Choroid plexus epithelial cell (primary cell): ENCODE data around the gene PRDX5.

Source experiments
- DNase-seq: peaks from one replicate; pipeline ENCODE4 v3.0.0-alpha.2; 2010; ENCODE audit warnings: low read depth
- H3K4me3 ChIP-seq: 2 replicates; pipeline ENCODE4 v1.5.1; 2011; ENCODE audit warnings: low read depth, mild to moderate bottlenecking, control low read depth, low read length, moderate library complexity
- TF ChIP-seq, protein P1 (sequence below): conservative IDR thresholded peaks from 2 replicates; pipeline ENCODE4 v1.5.1; 2011; ENCODE audit warnings: low read depth, mild to moderate bottlenecking, control low read depth, inconsistent platforms, low read length, moderate library complexity

PRDX5 gene

DNA sequence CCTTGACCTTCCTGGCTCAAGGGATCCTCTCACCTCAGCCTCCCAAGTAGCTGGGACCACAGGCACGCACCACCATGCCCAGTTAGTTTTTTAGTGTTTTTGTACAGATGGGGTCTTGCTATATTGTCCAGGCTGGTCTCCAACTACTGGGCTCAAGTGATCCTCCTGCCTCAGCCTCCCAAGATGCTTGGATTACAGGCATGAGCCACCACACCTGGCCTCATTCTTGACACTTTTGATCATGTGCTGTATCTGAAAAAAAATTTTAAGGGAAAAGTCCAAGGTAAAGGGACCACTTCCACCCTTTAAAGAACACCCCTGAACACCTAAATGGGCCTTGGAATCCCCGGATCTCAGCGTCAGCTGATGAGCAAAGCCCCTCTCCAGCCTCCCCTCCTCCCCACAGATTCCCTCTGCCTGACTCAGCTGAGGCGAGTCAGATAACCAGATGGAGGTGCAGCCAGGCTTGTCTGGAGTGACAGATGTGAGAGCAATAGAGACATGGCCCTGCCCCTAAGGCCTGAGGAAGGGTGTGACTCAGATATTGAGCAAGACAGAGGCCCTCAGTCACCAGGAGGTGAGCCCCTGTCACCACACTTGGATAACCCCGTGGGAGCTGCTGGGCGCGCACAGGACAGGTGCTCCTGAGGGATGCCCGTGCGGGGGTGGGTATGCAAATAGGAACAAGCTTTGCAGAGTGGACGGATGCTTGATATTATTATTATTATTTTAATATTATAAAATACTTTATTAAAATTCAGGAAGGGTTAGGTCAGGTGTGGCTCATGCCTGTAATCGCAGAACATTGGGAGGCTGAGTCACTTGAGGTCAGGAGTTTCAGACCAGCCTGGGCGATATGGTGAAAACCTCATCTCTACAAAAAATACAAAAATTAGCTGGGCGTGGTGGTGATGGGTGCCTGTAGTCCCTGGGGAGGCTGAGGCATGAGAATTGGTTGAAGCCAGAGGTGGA lies 17.1 kb downstream of the PRDX5 start:
- no peak overlapping the region for H3K4me3 ChIP-seq
- TF ChIP-seq, protein P1, sequence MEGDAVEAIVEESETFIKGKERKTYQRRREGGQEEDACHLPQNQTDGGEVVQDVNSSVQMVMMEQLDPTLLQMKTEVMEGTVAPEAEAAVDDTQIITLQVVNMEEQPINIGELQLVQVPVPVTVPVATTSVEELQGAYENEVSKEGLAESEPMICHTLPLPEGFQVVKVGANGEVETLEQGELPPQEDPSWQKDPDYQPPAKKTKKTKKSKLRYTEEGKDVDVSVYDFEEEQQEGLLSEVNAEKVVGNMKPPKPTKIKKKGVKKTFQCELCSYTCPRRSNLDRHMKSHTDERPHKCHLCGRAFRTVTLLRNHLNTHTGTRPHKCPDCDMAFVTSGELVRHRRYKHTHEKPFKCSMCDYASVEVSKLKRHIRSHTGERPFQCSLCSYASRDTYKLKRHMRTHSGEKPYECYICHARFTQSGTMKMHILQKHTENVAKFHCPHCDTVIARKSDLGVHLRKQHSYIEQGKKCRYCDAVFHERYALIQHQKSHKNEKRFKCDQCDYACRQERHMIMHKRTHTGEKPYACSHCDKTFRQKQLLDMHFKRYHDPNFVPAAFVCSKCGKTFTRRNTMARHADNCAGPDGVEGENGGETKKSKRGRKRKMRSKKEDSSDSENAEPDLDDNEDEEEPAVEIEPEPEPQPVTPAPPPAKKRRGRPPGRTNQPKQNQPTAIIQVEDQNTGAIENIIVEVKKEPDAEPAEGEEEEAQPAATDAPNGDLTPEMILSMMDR, result no peak
- peak; percentile 84 for DNase-seq

DNA sequence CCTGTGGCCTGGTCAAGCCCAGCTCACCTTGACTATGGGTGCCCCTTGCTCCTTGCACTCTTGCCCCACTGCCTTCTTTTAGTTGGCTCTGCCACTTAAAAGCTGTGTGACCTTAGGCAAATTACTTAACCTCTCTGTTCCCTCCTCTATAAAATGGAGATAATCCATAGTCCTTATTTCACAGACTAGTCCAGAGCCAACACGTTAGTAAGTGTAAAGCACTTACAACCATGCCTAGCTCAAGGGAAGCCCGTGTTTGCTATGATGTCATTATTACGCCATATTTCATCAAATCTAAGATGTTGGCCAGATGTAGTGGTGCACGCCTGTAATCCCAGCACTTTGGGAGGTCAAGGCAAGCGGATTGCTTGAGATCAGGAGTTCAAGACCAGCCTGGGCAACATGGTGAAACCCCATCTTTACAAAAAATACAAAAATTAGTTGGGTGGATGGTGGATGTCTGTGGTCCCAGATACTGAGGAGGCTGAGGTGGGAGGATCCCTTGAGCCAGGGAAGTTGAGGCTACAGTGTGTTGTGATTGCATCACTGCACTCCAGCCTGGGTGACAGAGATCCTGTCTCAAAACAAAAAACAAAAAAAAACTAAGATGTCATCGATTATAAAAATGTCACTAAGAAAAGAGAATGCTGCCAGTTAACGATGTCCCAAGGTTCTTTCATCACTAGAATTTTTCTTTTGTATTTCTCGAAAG lies 19.8 kb downstream of the PRDX5 start:
- TF ChIP-seq, protein P1, result no peak
- no peak for DNase-seq

DNA sequence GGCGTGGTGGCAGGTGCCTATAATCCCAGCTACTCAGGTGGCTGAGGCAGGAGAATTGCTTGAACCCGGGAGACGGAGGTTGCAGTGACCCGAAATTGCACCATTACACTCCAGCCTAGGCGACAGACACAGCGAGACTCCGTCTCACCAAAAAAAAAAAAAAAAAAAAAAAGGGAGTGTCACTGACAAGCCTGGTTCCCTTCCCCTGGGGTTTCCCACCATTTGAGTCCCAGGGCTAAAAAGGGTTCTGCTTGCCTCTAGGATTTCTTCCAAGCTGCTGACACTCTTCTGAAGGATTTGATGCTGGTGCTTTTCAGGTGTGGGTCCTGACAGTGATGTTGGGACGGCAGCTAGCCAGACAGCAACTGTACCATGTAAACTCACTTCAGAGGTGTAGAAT lies 20.8 kb downstream of the PRDX5 start:
- no peak for DNase-seq
- TF ChIP-seq, protein P1, result no peak
- H3K4me3 ChIP-seq, result no peak overlapping the region

More for the DNA sequence above, 19.8 kb downstream of the PRDX5 start:
- H3K4me3 ChIP-seq, result no peak overlapping the region

DNA sequence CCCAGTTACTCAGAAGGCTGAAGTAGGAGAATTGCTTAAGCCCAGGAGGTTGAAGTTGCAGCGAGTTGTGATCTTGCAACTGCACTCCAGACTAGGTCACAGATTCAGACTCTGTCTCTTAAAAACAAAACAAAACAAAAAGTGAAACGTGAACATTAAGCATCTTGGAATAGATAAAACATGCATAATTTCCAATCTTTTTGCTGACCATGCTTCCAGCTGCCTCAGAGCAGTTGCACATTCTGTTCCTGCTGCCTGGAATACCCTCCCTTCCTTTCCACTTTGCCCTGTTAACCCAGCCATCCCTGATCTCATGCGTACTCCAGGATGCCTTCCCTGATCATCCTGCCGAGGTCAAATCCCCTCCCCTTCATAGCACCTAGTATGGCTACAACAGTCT lies 21.4 kb downstream of the PRDX5 start:
- TF ChIP-seq, protein P1, result no peak
- no peak for DNase-seq
- no peak overlapping the region for H3K4me3 ChIP-seq

DNA sequence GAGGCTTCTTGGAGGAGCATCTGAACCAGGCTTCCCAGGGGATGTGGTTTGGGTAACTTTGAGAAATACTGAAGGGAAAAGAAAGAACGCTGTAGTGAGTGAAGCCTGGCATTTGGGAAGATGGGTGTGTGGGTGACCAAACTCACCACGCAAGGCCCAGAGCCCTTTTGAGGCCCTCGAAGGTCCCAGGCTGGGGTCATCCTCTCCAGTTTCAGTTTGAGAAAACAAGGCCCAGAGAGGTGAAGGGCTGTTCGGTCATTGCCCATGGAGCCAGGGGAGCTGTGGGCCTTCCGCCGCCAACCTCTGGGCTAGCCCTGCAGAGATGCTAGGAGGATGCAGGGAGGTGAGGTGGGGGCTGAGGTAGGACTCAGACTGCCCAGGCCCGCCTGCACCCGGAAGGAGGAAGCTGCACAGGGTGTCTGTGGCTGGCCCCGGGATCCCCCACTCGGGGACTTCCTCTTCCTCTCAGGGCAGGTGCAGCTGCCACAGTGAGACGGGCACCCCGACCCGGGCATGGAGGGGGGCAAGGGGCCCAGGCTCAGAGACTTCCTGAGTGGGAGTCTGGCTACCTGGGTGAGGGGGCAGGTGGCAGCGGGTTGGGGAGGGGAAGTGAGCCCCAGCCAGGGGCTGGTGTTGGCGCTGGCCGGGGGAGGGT lies 22.0 kb downstream of the PRDX5 start, which contains the start of gene CCDC88B:
TSS of gene CCDC88B (plus strand) at position 451 of the 655 bp plus-strand sequence. CDS start at position 514, 63 bp downstream.
- H3K4me3 ChIP-seq, result no peak within 1 kb of the TSS
- TF ChIP-seq, protein P1, result no peak
- no peak for DNase-seq

DNA sequence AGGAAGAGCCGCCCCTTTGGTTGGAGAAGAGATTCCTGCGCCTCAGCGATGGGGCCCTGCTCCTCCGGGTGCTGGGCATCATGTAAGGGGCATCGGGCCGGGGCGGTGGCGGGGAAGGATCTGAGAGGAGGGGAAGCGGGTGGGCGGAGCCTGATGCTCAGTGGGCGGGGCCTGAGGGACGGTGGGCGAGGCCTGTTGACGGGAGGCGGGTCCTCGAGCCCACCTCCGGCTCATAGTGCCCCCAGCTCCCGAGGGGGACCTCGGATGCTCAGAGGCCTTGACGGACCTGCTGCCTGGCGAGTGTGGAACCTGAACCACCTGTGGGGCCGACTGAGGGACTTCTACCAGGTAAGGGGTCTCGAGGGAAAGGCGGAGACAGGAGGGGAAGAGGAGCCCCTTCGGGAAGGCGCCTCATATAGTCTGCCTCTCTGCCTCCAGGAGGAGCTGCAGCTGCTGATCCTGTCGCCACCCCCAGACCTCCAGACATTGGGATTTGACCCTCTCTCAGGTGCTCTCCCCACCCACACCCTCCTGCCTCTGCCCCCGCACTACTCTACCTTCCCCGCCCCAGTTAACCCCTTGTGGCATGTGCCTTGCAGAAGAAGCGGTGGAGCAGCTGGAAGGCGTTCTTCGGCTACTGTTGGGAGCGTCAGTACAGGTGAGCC lies 22.9 kb downstream of the PRDX5 start:
- H3K4me3 ChIP-seq, result no peak overlapping the region

More for the DNA sequence above, 22.9 kb downstream of the PRDX5 start:
- no peak for DNase-seq
- TF ChIP-seq, protein P1, result peak; percentile 32
